Muscle layer of duodenum (tissue), 2 donors: Measurements from ENCODE around the gene GHDC.
"Not testable (repeated sequence)": the region's sequence is repeated elsewhere in the genome, so short reads cannot be mapped to it uniquely, and the experiment has no call there.

ENCODE experiments used
- H3K27ac ChIP-seq: one replicate; pipeline ENCODE4 v1.7.0; 2013; ENCODE audit warnings: mild to moderate bottlenecking, low read length
- H3K27me3 ChIP-seq: one replicate; pipeline ENCODE4 v1.7.0; 2013; ENCODE audit warnings: low read depth, mild to moderate bottlenecking, control low read depth, low read length
- H3K36me3 ChIP-seq, 2 donors: one replicate each; pipeline ENCODE4 v1.7.0; 2013; ENCODE audit warnings: low read length in 2 of 2, control low read depth in 1 of 2, mild to moderate bottlenecking in 1 of 2; ENCODE audit not compliant: insufficient read depth in 2 of 2, control insufficient read depth in 1 of 2
- H3K4me1 ChIP-seq, 2 donors: one replicate each; pipeline ENCODE4 v1.7.0; 2013; ENCODE audit warnings: low read length in 2 of 2, mild to moderate bottlenecking in 2 of 2, control low read depth in 1 of 2, moderate library complexity in 1 of 2; ENCODE audit not compliant: insufficient read depth in 2 of 2, control insufficient read depth in 1 of 2
- H3K4me3 ChIP-seq, 2 donors: one replicate each; pipeline ENCODE4 v1.7.0; 2013; ENCODE audit warnings: low read length in 2 of 2, low read depth in 1 of 2, mild to moderate bottlenecking in 1 of 2
- H3K9me3 ChIP-seq, 2 donors: one replicate each; pipeline ENCODE4 v1.7.0; 2013; ENCODE audit warnings: low read length in 2 of 2, control low read depth in 1 of 2, mild to moderate bottlenecking in 1 of 2; ENCODE audit not compliant: control insufficient read depth in 1 of 2
- donor health status: healthy.

Gene GHDC

DNA sequence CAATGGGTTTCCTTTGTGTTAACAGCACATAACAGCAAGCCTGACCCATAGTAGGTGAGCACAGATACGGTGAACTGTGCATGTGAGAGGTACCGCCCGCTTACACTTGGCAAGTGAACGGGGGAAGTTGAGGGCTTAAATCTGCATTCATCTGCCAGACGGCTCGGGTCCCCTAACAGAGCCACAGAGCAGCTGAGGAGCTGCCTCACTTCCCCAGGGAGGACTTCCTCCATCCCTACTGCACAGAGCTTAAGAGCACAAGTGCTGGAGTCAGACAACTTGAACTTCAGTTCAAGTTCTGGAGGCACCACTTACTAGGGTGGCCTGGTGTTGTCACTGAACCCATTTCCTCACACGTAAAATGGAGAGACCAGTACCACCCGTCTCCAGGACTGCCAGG, 52.9 kb downstream of the GHDC start:
- Histone ChIP-seq H3K4me1 (peaks cover 14 to 33% of the 10 kb centered on the region in 2 donors), H3K27ac (no peak overlapping the region), H3K4me3 (no peak overlapping the region), H3K36me3 (peaks cover 5 to 8% of the 10 kb centered on the region in 2 donors), H3K9me3 (no peaks in the 10 kb centered on the region), H3K27me3 (no peaks in the 10 kb centered on the region)

DNA sequence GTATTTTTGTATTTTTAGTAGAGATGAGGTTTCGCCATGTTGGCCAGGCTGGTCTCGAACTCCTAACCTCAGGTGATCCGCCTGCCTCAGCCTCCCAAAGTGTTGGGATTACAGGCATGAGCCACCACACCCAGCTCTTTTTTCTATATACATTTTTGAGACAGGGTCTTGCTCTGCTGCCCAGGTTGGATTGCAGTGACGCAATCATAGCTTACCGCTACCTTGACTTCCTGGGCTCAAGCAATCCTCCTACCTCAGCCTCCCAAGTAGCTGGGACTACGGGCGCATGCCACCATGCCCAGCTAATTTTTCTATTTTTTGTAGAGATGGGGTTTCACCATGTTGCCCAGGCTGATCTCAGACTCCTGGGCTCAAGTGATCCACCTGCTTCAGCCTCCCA, 53.6 kb downstream of the GHDC start:
- H3K9me3 ChIP-seq, H3K4me3 ChIP-seq, H3K27ac ChIP-seq, H3K27me3 ChIP-seq, H3K36me3 ChIP-seq: not testable (repeated sequence)
- H3K4me1 ChIP-seq = peaks cover 15 to 40% of the 10 kb centered on the region in 2 donors
